GM12892 (cell line): ENCODE measurements around the gene EMX1.

Experiments used
- DNase-seq: peaks from one replicate; pipeline ENCODE4 v3.0.0; 2011; ENCODE audit not compliant: insufficient read length
- FAIRE-seq: peaks from 2 replicates; lab custom pipeline; 2011; peaks lifted over from hg19 to GRCh38; lab: Jason Lieb, UNC
- POLR2A ChIP-seq: IDR thresholded peaks from 2 replicates; pipeline ENCODE4 v1.6.1; 2011; ENCODE audit warnings: low read depth, low read length, control low read depth
- POLR2AphosphoS5 ChIP-seq: IDR thresholded peaks from 2 replicates; pipeline ENCODE4 v1.6.1; 2011; ENCODE audit warnings: low read depth, low read length, control low read depth
- TAF1 ChIP-seq: IDR thresholded peaks from 2 replicates; pipeline ENCODE4 v1.6.1; 2011; ENCODE audit warnings: low read depth, mild to moderate bottlenecking, control low read depth, low read length, borderline replicate concordance

The EMX1 gene

DNA sequence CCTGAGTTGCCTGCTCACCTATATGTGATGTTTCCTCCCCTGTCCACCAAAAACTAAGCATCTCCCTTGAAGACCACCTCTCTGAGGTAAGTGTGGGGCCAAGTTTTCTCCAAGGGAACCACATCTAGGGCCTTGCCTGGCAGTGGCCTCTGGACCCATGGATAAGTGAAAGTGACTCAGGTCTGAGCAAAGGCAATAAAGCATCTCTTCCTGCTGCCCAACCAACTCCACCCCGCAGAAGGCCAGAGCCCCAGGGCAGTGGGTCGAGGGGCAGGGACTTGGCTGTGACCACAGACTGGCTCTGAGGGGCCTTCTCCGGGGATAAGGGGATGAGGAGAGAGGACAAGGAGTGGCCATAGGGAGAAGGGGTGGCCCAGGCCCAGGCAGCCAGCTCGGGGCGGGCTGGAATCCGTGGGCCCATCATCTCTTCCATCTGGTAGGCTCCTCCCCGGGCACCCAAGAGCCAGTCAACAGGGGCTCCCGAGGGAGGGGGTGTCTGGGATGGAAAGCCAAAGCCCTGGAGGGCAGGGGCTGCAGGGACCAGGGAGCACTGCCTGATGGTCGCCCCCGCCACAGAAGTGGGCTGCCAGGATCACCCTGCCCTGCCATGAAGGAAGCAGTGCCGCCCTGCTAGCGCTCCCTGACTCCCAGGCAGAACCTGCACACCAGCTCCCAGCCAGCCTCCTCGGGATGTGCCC is 33.4 kb downstream of the EMX1 start:
- FAIRE-seq: no peak

DNA sequence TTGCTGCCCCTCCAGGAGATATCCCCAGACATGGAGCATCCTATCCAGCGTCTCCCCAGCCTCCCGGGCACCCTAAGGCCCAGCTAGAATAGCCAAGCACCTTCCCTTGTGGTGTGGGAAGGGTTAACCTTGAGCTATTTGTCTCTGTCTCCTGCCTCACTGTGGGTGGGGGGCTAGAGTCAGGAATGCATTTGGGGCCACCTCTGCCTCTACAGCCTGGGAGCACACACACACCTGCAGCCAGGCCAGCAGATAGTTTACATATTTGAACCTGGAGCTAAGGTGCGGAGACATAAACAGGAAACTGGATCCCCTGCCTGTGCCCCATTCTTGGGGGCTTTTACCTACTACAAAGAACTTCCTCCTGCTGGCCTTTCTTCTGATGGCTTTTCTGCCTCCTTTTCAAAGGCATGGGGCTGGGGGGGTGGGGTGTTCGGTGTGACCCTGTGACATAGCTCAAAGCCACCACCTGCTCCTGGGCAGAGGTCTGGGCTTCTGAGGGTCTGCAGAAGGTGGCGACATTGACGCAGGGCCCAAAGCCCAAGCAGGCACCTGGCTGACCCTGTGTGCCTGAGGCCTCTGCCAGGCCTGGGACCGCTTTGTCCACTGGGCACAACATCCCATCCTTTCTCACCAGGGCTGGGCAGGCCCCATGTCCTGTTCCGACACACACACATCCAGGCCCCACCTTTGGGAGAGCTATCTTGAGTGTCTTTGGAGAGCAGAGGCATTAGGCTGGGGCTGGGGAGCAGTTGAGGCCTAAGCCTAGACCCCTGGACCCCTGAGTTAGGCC is 34.2 kb downstream of the EMX1 start:
- no peak for DNase-seq
- no peak for FAIRE-seq
- no peak for TF ChIP-seq POLR2AphosphoS5
- TF ChIP-seq POLR2A: no peak
- TF ChIP-seq TAF1: no peak

More for the DNA sequence above, 33.4 kb downstream of the EMX1 start:
- no peak for DNase-seq
- no peak for TF ChIP-seq POLR2AphosphoS5

DNA sequence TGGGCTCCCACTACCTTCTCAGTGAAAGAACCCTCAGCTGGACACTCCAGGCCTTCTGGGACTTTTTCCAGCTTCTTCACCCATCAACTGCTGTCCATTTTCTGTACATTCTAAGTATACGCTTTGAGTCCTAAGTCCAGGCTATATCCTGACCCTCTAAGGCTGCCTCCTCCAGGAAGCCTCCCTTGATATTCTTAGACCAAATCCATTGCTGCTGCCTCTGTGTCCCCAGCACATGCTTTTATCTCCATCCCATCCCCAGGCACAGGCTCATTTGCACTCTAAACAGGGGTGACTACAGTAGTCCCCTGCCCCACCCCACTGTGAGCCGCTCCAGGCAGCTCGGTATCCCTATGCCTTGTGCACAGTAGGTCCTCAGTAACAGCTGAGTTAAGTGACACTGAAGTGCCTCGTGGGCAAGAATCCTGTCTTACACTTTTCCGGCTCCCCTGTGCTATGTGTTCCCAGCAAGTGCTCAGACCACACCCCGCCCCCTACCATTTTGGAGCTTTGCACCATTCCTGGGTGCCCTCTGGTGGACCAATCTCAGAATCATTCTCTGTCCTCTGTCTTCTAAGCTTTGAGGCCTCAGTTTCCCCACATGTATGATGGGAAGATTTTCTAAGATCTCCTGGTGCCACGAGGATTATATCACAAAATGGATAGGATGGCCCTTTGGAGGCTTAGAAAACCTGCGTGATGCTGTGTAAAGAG is 34.9 kb downstream of the EMX1 start:
- DNase-seq: no peak
- TF ChIP-seq TAF1: no peak
- TF ChIP-seq POLR2A: no peak
- no peak for TF ChIP-seq POLR2AphosphoS5
- no peak for FAIRE-seq

DNA sequence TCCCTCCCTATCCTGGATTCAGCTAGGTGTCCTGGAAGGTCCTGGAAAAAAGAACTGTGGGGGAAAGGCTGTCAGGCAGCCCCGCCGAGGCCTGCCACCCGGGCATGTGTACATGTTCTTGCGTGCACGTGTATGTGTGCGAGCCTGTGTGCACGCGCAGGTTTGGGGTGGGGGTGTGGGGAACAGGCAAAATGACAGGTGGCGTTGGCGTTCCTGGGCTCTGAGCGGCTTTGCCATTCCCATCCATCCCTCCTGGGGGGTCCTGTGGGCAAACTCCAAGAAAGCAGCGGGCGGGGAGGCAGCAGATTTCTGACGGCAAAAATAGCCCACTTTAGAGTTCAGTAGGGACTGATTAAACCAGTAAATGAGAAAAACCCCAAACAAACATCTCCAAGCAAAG is 35.6 kb downstream of the EMX1 start:
- FAIRE-seq: no peak
- TF ChIP-seq POLR2A (no peak), TAF1 (no peak), POLR2AphosphoS5 (no peak)
- no peak for DNase-seq

DNA sequence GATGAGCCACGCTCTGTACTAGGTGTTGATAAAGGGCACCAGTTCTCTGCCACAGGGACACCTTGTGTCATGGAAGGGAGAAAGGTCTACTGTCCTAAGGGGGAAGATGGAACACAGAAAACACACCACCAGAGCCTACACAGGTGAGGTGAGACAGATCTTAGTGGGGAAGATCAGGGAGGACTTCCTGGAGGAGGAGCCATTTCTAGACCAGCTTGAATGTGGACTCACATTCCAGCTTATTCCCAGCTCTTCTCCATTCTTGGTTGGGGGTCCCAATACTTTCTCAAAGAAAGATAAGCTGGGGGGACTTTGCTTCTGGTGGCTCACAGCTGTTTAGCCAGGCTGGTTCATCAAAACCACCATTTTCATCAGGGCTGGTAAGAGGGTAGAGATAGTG is 36.2 kb downstream of the EMX1 start:
- DNase-seq (no peak), FAIRE-seq (no peak)
- no peak for TF ChIP-seq POLR2A
- TF ChIP-seq TAF1: no peak
- TF ChIP-seq POLR2AphosphoS5: no peak

DNA sequence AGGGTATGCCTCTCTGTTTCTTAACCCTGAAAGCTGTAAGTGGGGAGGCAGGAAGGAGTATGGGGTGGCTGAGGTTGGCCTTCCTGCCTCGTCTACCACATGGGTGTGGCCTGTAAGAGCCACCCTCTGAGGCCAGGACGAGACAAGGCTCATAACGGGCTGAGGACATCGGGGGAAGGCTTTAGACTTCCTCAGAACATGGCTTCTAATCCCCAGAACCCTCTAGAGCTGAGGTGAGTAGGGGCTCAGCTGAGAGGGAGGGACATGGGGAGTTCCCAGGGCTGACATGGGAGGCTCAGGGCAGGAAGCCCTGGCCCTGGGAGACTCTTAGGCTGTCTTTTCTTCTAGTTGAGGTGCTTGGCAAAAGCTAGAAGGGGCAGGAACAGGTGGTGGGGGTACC is 36.7 kb downstream of the EMX1 start:
- no peak for DNase-seq
- peak; percentile 30 for FAIRE-seq
- TF ChIP-seq TAF1 (no peak), POLR2A (no peak), POLR2AphosphoS5 (no peak)

DNA sequence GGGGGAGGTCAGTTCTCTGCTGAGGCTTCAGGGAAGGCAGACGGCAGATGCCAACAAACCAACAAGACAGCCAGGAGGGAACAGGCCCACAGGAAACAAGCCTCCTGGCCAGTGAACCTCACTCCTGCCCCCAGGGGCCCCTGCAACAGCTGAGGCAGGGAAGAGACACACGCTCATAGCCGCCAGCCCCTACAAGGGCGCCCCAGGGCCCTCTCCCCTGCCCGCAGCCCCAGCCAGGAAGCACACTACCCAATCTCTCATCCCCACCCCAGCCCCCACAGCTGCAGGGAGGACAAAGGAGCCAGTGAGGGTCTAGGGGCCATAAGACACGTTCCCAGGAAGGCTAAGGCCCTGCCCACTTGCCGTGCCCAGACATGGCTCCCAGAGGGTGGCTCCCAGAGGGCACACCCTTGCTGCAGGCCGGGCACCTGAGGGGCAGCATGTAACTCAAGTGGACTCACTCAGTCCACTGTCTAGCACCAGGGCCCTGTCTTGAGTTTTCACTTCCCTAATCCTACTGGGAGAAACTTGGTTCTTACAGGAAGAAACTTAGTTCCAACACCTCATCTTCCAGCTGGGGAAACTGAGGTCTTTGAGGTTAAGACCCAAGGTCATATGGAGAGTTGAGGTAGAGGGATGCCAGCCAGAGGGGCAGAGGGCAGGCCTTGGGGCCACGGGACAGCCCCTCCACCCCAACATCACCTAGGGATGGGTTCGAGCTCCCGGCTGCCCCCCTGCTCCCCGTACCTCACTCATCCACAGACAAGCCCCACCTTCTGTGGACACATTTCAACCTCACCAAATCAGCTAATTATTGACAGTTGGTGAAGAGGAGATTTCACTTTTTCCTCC is 37.3 kb downstream of the EMX1 start:
- FAIRE-seq: no peak
- TF ChIP-seq POLR2AphosphoS5 (no peak), TAF1 (no peak), POLR2A (no peak)
- no peak for DNase-seq

DNA sequence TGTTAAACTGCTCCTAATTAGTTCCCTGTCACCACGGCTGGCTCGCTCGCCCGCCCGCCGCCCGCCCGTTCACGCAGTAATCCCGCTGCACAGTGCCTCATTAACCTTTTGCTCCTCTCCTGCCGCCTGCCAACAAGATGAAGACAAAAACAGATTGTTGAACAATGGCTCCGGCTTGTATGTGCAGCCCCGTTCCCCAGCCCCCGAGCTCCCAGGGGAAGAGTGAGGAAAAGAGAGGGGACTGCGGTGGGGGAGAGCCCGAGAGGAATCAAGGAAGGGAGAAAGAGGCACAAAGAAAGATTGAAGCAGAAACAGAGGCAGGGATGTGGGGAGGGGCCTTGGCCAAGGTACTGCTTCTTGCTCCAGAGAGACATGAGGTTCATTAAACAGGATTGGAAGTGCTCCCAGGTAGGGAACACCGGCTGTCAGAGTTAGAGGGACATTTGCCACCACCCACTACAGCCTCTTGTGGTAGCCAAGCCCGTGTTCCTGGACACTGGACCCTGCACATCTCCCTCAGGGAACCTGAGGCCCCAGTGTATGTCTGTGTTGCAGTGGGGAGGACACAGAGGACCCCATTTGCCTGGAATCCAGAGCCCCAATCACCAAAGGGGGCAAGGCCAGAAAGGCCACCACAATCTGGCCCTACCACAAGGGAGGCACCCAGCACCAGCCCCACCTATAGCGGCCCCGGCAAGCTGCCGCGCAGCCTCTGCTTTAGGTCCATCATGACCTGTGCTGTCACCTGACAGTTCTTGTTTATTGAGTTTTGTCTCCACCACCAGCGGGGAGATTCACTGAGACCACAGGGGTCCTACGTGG is 38.1 kb downstream of the EMX1 start:
- no peak for FAIRE-seq
- DNase-seq: no peak
- TF ChIP-seq POLR2A: no peak
- TF ChIP-seq TAF1: no peak

DNA sequence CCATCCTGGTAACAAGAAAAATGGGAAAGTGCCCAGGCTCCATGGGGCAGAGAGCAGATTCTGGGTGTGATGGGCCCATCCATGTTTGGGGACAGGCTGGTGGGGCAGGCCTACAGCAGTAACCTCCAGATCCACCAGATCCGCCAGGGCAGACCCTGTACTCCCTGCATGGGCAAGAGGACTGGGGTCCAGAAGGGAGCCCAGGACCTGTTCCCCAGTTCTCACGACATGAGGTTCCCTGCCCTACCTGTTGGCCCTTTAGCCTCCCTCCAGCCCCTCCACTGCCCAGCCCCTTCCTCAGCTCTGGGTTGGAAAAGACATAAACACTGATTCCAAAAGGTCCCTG is 38.7 kb downstream of the EMX1 start:
- TF ChIP-seq POLR2A (no peak), POLR2AphosphoS5 (no peak), TAF1 (no peak)
- no peak for FAIRE-seq
- no peak for DNase-seq

DNA sequence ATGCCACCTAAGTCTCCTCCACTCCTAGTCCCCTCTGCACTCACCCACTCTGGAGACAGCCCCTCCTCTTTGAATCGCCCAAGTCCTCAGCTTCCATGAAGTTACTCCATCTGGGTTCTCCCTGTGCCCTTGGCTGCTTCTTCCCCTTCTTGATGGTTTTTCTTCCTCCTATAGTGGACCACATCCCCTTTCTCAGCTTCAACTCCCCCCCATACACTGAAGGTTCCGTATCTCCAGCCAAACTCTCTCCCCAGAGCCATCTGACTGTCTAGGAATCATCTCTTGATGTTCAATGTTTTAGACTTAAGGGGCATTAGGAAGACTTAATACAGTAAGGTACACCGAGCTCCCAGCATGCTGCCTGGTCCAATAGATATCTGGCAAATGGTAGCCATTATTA is 39.6 kb downstream of the EMX1 start:
- TF ChIP-seq TAF1 (no peak), POLR2A (no peak), POLR2AphosphoS5 (no peak)
- no peak for FAIRE-seq
- no peak for DNase-seq
